Measurements from ENCODE around the gene TOP2A.

TOP2A gene

DNA sequence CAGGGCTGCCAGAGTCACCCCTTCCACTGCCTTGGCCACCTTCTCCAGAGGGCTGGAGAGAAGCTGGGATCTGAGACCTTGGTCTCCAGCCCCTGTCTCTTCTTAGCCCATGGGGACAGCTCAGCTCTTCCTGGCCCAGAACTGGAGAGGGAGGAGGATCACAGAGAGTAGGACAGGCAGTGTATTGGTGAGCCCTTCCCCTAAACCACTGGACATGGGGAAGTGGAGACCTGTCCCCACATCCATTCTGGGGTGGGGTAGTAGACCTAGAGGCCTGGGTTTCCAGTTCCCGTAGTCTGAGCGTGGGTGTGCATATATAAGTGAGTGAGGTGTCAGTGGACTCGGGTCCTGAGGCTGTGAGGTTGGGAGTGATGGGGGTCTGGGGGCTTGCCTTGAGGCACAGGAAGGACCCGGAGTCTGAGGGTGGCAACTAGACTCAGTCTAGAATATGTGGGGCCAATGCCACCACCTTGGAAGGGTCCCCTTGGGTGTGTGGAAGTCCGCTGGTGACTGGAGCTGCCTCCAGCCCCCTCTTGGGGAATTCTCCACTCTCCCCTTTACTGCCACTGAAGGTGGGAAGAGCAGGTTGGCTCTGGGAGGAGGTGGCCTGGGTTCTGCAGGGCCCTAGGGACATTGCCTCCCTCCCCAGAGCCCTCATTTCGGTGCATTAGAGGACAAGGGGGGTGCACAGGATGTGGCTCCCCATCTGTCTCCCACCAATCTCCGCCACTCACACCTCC, 73.1 kb downstream of the TOP2A start:
- no peak for FAIRE-seq

DNA sequence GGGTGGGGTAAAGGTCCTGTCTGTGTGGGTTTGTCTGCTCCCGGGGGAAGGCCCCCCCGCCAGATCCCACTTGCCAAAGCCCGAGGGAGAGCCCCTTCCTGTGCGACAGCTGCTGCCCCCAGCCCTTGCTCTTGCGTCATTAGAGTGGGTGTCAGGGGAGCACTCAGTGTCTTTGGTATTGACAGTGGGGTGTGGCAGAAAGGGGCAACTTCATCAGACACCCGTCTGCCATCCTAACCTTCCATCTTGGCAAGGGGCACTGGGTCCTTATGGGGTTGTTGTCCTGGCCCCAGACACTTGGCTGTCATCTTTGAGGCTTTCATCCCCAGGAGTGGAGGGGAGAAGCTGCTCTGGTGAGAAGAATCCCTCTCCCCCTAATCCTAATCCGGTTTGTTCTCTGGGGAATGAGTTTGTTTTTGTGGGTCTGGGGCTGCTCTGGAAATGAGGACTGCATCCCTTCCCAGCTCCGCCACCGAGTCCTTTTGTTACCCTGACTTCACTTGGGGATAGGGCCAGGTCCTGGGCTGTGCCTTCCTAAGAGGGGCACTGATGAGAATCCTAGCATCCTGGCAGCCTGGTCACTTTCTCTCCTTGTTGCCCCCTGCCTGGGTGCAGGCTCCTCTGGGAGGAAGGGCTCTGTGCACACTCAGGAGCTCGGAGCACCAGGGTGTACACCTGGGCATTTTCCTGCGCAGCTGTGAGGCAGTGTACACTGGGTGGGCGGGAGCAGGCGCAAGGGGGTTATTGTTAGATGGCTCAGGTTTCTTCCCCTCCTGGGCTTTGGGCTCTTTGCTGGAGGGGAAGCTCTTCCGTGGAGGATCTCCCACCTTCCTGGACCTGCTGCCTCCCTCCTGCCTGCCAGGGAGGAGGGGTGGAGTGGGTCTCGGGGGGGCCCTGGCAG, 74.2 kb downstream of the TOP2A start:
- no peak for FAIRE-seq

DNA sequence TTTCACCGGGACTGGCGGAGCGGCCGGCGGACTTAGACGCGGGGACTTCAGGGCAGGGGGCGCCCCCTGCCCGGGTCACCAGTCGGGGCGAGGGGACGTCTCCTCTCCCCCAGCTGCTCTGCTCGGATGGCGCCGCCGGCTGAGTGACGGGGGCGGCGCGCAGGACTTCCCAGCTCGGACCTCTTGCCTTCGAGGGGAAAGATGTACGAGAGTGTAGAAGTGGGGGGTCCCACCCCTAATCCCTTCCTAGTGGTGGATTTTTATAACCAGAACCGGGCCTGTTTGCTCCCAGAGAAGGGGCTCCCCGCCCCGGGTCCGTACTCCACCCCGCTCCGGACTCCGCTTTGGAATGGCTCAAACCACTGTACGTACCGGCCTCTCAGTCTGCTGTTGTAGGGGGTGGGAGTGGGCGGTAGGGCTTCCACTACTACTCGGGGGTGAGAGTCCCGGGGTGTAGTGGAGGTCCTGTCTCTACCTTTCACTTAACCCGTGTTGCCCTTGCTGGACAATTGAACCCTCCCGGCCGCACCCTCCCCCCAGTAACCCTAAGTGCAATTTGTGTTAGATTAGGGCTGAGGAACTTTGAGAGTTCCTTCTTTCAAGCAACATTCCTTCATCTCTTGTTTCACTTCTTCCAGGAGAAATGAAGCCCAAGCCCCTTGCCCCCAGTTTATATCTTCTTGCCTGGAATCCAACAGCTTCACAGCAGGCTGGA, 75.0 kb downstream of the TOP2A start:
- no peak for FAIRE-seq

DNA sequence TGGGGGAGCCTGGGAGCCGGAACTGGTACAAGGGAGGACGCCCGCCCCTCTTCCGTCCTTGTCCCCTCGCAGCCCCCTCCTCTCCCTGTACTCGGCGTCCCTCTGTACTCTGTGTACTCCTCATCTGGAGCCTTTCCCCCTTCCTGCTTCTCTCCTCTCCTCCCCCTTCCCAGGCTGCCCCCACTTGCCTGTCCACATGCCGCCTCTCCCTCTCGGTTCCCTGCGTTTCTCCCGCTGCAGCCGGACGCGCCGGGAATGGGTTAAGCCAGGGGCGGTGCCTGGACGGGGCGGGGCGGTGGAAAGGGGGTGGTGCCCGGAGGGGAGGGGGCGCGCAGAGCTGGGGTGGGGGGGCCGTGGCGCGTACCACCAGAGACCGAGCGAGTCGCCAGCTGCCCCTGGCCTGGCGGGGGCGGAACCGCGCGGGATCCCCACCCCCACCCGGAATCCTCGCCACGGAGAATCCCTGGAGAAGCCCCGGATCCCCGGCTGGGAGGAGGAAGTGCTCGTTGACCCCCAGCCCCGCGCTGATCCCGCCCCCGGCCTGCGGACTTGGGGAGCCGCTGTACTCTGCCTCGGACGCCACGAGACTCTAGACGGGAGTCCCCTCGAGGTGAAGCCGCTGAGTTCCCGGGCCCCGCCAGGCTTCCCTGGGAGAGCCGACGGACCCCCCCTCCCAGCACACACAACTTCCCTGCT, 75.7 kb downstream of the TOP2A start:
- no peak for FAIRE-seq

DNA sequence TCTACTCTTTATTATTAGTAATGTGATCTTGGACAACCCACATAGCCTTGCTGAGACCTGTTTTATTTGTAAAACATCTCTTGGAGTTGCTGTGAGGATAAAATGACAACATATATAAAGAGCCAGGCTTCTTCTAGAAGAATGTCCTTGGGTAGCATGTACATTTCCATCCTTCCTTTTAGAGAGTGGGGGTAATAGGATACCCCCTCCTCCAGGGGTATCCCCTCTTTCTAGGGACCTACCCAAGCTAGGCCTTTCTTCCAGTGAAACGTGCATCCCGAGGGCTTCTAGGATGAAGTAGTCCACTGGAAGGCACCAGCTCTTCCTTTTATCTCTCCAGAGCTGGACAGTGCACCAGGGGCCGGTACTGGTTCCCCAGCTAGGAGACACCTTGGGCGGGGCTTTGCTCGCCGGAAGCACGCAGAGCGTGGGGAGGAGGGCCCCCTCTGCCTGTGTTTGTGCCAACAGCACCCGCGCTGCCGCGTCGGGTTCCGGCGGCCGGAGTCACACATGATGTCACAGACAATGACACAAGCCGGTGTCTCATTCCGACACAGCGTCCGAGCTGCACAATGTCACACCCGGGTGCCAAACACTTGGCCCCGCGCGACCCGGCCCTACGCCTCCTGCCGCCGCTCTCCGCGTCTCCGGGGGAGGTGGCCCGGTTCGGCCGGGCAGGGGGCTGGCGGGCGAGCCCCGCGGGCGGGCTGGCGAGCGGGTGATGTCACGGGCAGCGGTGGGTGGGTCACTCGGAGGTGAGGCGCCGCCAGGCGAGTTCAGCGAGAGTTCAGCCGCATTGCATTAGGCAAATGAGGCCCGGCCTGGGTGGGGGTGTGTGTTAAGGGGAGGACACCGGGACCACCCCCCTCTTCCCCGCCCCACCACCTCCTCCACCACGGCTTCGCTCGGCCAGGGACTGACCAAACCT, 76.6 kb downstream of the TOP2A start:
- no peak for FAIRE-seq

DNA sequence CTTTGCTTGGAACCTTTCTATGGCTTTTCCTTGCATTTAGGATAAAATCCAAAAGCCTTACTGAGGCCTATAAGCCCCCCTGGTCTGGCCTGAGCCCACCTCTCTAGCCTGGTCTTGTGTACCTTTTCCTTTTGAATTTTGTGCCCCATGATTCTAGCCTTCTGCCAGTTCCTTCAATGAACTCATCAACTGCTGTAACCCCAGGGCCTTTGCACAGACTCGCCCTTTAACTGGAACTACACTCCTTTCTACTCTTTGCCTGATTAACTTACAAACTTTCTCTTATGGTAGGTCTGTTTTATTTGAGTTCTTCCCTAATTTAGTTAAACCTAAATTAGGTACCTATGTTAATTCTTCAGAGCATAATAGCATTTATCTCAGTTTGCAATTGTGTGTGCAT, 77.4 kb downstream of the TOP2A start:
- FAIRE-seq = no peak

DNA sequence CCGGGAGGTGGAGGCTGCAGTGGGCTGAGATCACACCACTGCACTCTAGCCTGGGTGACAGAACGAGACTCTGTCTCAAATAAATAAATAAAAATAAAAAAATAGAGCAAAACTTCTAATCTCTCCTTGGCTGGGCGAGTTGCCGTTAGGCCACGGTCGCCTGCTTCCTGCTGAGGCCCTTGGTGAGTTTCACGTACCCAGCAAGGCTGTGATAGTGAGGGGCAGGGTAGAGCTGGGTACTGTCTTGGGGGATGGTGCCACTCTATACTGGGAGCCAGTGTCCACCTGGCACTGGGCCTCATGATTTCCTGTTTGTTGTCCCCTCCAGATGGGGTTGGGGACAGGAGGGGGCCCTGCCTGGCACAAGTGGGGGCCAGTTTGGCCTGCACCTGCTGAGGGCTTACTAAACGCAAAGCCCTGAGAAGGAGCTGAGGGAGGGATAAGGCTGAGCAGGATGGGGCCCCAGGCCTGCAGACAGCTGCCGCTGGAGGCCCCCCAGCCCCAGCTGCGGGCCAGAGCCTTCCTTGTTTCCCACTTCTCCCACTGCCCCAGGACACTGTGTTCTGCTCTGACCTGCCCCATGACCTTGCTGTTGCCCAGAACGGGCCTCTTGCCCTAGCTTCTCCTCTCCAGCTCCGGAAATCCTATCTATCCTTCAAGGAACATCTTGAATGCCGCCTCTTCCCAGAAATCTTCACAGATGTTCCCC, 78.6 kb downstream of the TOP2A start:
- FAIRE-seq = no peak

Measured in colon (tissue), 2 donors.